GM12878 (cell line): ENCODE data around the gene CPSF4. TPM values are rescaled to one million over a fixed set of nuclear protein-coding genes. Genes with fewer than 3 reads are reported as not detected.

Experiments
- ATAC-seq: fragments of 200-7000 bp; cut with Tn5 transposase; 3 replicates; pipeline ENCODE4 v1.9.1; 2020; ENCODE audit warnings: mild to moderate bottlenecking, moderate library complexity
- BruUV-seq: library from RNA; stranded (reverse); fragments of 400-500 nt; replicated peaks from 2 replicates; lab custom pipeline; 2021; lab: Mats Ljungman, UMichigan
- CTCF ChIA-PET: fragments of 300-600 bp; sonication (Branson Sonifier 250); formaldehyde crosslinking; extraction: SDS; loops from one replicate; lab custom pipeline; 2021; ENCODE audit warnings: inconsistent platforms; lab: Yijun Ruan, JAX
- POLR2A ChIA-PET: fragments of 350-600 bp; formaldehyde crosslinking; extraction: SDS; loops from one replicate; lab custom pipeline; 2021; ENCODE audit warnings: inconsistent platforms; lab: Charles Lee
- RAD21 ChIA-PET: fragments of 300-600 bp; sonication (Branson Sonifier 250); formaldehyde crosslinking; loops from one replicate; lab custom pipeline; 2023; ENCODE audit warnings: antibody characterized with exemption; ENCODE audit not compliant: unreplicated experiment; lab: Charles Lee
- SMC1A ChIA-PET: fragments of 300-600 bp; sonication (Branson Sonifier 250); formaldehyde crosslinking; loops from one replicate; lab custom pipeline; 2023; ENCODE audit not compliant: unreplicated experiment, uncharacterized antibody; lab: Charles Lee
- DNase-seq: peaks from one replicate; pipeline ENCODE4 v3.0.0-alpha.2; 2011; ENCODE audit warnings: low read depth, low spot score
- FAIRE-seq: peaks from 3 replicates; lab custom pipeline; 2011; peaks lifted over from hg19 to GRCh38; lab: Jason Lieb, UNC
- H2AFZ ChIP-seq: 2 replicates; pipeline ENCODE4 v1.6.0; 2011; ENCODE audit warnings: low read depth, low read length, control low read depth; ENCODE audit not compliant: control insufficient read depth
- H3K27ac ChIP-seq: 2 replicates; pipeline ENCODE4 v1.5.1; 2011; ENCODE audit warnings: control low read depth; ENCODE audit not compliant: control insufficient read depth, insufficient read depth
- H3K27me3 ChIP-seq, 2 experiments: replicated peaks in 1 of 2; 2 replicates each; pipeline versions ENCODE4 v1.6.0 to v1.6.1; 2011; ENCODE audit warnings: low read length in 1 of 2; ENCODE audit not compliant: control insufficient read depth in 2 of 2, insufficient read depth in 2 of 2
- H3K36me3 ChIP-seq, 2 experiments: 2 replicates each; pipeline ENCODE4 v1.5.1; 2011; ENCODE audit warnings: low read length in 1 of 2; ENCODE audit not compliant: control insufficient read depth in 2 of 2, insufficient read depth in 2 of 2
- H3K4me1 ChIP-seq: 2 replicates; pipeline ENCODE4 v1.6.1; 2011; ENCODE audit warnings: mild to moderate bottlenecking, low read length, moderate library complexity, mixed read lengths; ENCODE audit not compliant: control insufficient read depth, insufficient read depth
- H3K4me2 ChIP-seq: 2 replicates; pipeline ENCODE4 v1.6.0; 2011; ENCODE audit warnings: control low read depth; ENCODE audit not compliant: control insufficient read depth, insufficient read depth
- H3K4me3 ChIP-seq: fragments of 200-600 bp; sonication (generic); 2 replicates; pipeline ENCODE4 v1.5.1; 2016
- H3K79me2 ChIP-seq: 2 replicates; pipeline ENCODE4 v1.6.0; 2011; ENCODE audit warnings: low read length; ENCODE audit not compliant: control insufficient read depth, insufficient read depth
- H3K9ac ChIP-seq: 2 replicates; pipeline ENCODE4 v1.8.0; 2011; ENCODE audit warnings: low read length, control low read depth, mixed read lengths; ENCODE audit not compliant: control insufficient read depth, insufficient read depth
- H3K9me3 ChIP-seq: replicated peaks from 3 replicates; pipeline ENCODE4 v1.5.1; 2011; ENCODE audit warnings: mild to moderate bottlenecking, low read length; ENCODE audit not compliant: control insufficient read depth, insufficient read depth
- H4K20me1 ChIP-seq: 2 replicates; pipeline ENCODE4 v1.6.0; 2011; ENCODE audit not compliant: control insufficient read depth, insufficient read depth
- ATF7 ChIP-seq: fragments of 450-650 bp; IDR thresholded peaks from 2 replicates; pipeline ENCODE4 v1.6.1; 2016; ENCODE audit warnings: low read depth, mild to moderate bottlenecking
- CBX3 ChIP-seq: fragments of 200-600 bp; sonication (generic); IDR thresholded peaks from 2 replicates; pipeline ENCODE4 v1.6.1; 2016; ENCODE audit warnings: low read depth, borderline replicate concordance
- NR2C2 ChIP-seq: IDR thresholded peaks from 2 replicates; pipeline ENCODE4 v1.6.1; 2011; ENCODE audit warnings: borderline replicate concordance, low read depth; ENCODE audit not compliant: control insufficient read depth, insufficient read length
- POLR2A ChIP-seq: IDR thresholded peaks from 2 replicates; pipeline ENCODE4 v1.6.1; 2011; ENCODE audit warnings: low read depth, mild to moderate bottlenecking, low read length
- SRF ChIP-seq, 2 experiments: IDR thresholded peaks; 2 replicates each; pipeline ENCODE4 v1.6.1; 2011; ENCODE audit warnings: low read depth in 2 of 2, low read length in 2 of 2, mild to moderate bottlenecking in 1 of 2, moderate library complexity in 1 of 2
- ZNF274 ChIP-seq: IDR thresholded peaks from one replicate; pipeline ENCODE4 v1.8.0; 2011; ENCODE audit not compliant: insufficient read length, insufficient read depth
- WGBS: methylation state at CpG from one replicate; pipeline ENCODE4 v1.1.6; 2016; ENCODE audit warnings: low lambda C conversion rate; ENCODE audit not compliant: insufficient replicate concordance, insufficient coverage; ENCODE audit errors: missing lambda C conversion rate; 5-methylcytosine and 5-hydroxymethylcytosine counted together
- in situ Hi-C: fragments of 300-500 bp; cut with MboI; formaldehyde crosslinking; loops from 9 replicates; pipeline ENCODE4 v1.14.3; 2018; ENCODE audit warnings: mixed read lengths
- intact Hi-C: fragments of 100-400 bp; cut with micrococcal nuclease; formaldehyde crosslinking; loops from one replicate; pipeline ENCODE4 v1.14.2; 2022; ENCODE audit not compliant: unreplicated experiment
- polyA plus RNA-seq, 11 experiments: library from polyadenylated mRNA; depleted of rRNA in 4 of 11; unstranded in 6 of 11; stranded (reverse) in 5 of 11; fragments of >200 nt; fragmentation: Nextera tagmentation in 4 of 11; fragmentation: Illumina TruSeq in 1 of 11; extraction: Ambion mirVana in 4 of 11; extraction: Trizol in 1 of 11; gene quantifications; 1 replicate in 1 of 11; 2 replicates in 10 of 11; pipeline versions ENCODE4 v1.2.1 to v1.2.3, GENCODE V29; 2011 to 2016; ENCODE audit warnings: inconsistent platforms in 2 of 11, missing spikeins in 2 of 11, low read depth in 1 of 11
- total RNA-seq, 4 experiments: library from RNA; depleted of rRNA in 3 of 4; stranded (reverse); fragments of >200 nt in 3 of 4; fragmentation: Illumina TruSeq in 1 of 4; extraction: Trizol in 1 of 4; gene quantifications; 2 replicates each; pipeline versions ENCODE4 v1.2.1 to v1.2.3, GENCODE V29; 2013 to 2021

The CPSF4 gene
- total and polyA plus RNA-seq, 10 of the 15 experiments (the other 5 are each of a cell fraction or from before 2014, with no cell fraction given): 13.6 to 70.1 (median 45.0) TPM

GRCh38 chr7:99389772-99390171 lies 49.0 kb upstream of the CPSF4 start:
- ChIA-PET POLR2A (interaction anchor here (0.6 kb wide), 1 partner anchor 14 kb away, joined by 3 read pairs; no protein-coding TSS in a partner anchor), SMC1A (interaction anchor here (0.8 kb wide), 1 partner anchor 162 kb away, joined by 3 read pairs; the partner anchor contains the start of gene FAM200A), RAD21 (no interaction called here), CTCF (no interaction called here)
- Histone ChIP-seq H2AFZ (no peak overlapping the region), H3K79me2 (no peaks in the 10 kb centered on the region; the same call in 1 of the 2 replicates), H3K27me3 (no peaks in the 10 kb centered on the region), H3K4me2 (no peak overlapping the region), H3K36me3 (peaks cover 42 to 58% of the 10 kb centered on the region in 2 experiments), H3K27ac (no peak overlapping the region), H4K20me1 (no peaks in the 10 kb centered on the region), H3K4me1 (peaks cover 4% of the 10 kb centered on the region; the same call in 1 of the 2 replicates), H3K9me3 (no peaks in the 10 kb centered on the region), H3K9ac (no peak overlapping the region), H3K4me3 (no peak overlapping the region)
- ATAC-seq: no peak
- WGBS: 95% methylated on average over 13 of the region's 13 CpGs
- no peak for TF ChIP-seq NR2C2
- no peak for TF ChIP-seq CBX3
- TF ChIP-seq ZNF274: no peak
- TF ChIP-seq POLR2A: peak; percentile 55; the same call in 1 of the 2 replicates
- no peak for TF ChIP-seq SRF (IDR thresholded peaks at IDR 0.05; ENCODE audit: low read depth in 2 of 2, low read length in 2 of 2)
- in situ Hi-C loops: no loop called here
- no peak for FAIRE-seq
- no TSS peak for BruUV-seq
- intact Hi-C loops: no loop called here
- DNase-seq: no peak

GRCh38 chr7:99390941-99391602 lies 47.7 kb upstream of the CPSF4 start:
- DNase-seq (no peak), FAIRE-seq (no peak), ATAC-seq (no peak)
- ChIA-PET SMC1A (interaction anchor here (0.6 kb wide), 1 partner anchor 315 kb away, joined by 3 read pairs; no protein-coding TSS in a partner anchor), POLR2A (interaction anchor here (0.5 to 0.7 kb wide), 2 partner anchors 12 to 40 kb away, joined by 3 to 5 read pairs; no protein-coding TSS in a partner anchor), RAD21 (no interaction called here), CTCF (no interaction called here)
- H2AFZ ChIP-seq: no peak overlapping the region
- BruUV-seq: no TSS peak
- intact Hi-C loops (no loop called here), in situ Hi-C loops (no loop called here)
- H3K9me3 ChIP-seq: no peaks in the 10 kb centered on the region
- peaks cover 4% of the 10 kb centered on the region; the same call in 1 of the 2 replicates for H3K4me1 ChIP-seq
- no peak overlapping the region; the same call in 1 of the 2 replicates for H3K4me2 ChIP-seq
- H3K27me3 ChIP-seq: no peaks in the 10 kb centered on the region
- H3K79me2 ChIP-seq: no peaks in the 10 kb centered on the region; the same call in 1 of the 2 replicates
- H3K36me3 ChIP-seq: peaks cover 42 to 60% of the 10 kb centered on the region in 2 experiments
- WGBS: 95% methylated on average over 23 of the region's 23 CpGs
- TF ChIP-seq ATF7 (no peak), POLR2A (peak; percentile 67)
- H3K9ac ChIP-seq: no peak overlapping the region
- H3K4me3 ChIP-seq: no peak overlapping the region
- no peak overlapping the region for H3K27ac ChIP-seq
- H4K20me1 ChIP-seq: no peaks in the 10 kb centered on the region
